ENCODE data around the gene SPRYD7.
"Not testable (repeated sequence)": the region's sequence is repeated elsewhere in the genome, so short reads cannot be mapped to it uniquely, and the experiment has no call there.

The SPRYD7 gene

GRCh38 chr13:49932066-49932465, 4.1 kb downstream of the SPRYD7 start:
- DNase-seq = no peak

- no peak for DNase-seq
Observed at GRCh38 chr13:49927755-49928154, 8.4 kb downstream of the SPRYD7 start.

GRCh38 chr13:49925881-49926418, 10.2 kb downstream of the SPRYD7 start:
- no peak for DNase-seq

- DNase-seq = no peak
Observed at GRCh38 chr13:49922301-49922700, 13.8 kb downstream of the SPRYD7 start.

GRCh38 chr13:49920969-49921368, 15.2 kb downstream of the SPRYD7 start:
- DNase-seq = not testable (repeated sequence)

GRCh38 chr13:49918106-49918505, 18.0 kb downstream of the SPRYD7 start:
- DNase-seq = not testable (repeated sequence)

GRCh38 chr13:49914947-49915346, 21.2 kb downstream of the SPRYD7 start:
- DNase-seq = no peak

- DNase-seq = no peak
Observed at GRCh38 chr13:49908637-49909036, 27.5 kb downstream of the SPRYD7 start.

- no peak for DNase-seq
Observed at GRCh38 chr13:49904729-49905456, 31.2 kb downstream of the SPRYD7 start.

- no peak for DNase-seq
Observed at GRCh38 chr13:49898792-49899191, 37.3 kb downstream of the SPRYD7 start.

GRCh38 chr13:49897713-49898112, 38.4 kb downstream of the SPRYD7 start:
- DNase-seq = no peak

- DNase-seq = no peak
Observed at GRCh38 chr13:49895826-49896225, 40.3 kb downstream of the SPRYD7 start.

- DNase-seq = no peak
Observed at GRCh38 chr13:49893591-49893990, 42.5 kb downstream of the SPRYD7 start.

- no peak for DNase-seq
Observed at GRCh38 chr13:49890376-49890775, 45.8 kb downstream of the SPRYD7 start.

- DNase-seq = no peak
Observed at GRCh38 chr13:49878682-49879081, 57.5 kb downstream of the SPRYD7 start.

- DNase-seq = no peak
Observed at GRCh38 chr13:49877629-49878218, 58.4 kb downstream of the SPRYD7 start.

- DNase-seq = no peak
Observed at GRCh38 chr13:49874430-49874829, 61.7 kb downstream of the SPRYD7 start.

- no peak for DNase-seq
Observed at GRCh38 chr13:49869519-49869918, 66.6 kb downstream of the SPRYD7 start.

- DNase-seq = no peak
Observed at GRCh38 chr13:49867834-49868233, 68.3 kb downstream of the SPRYD7 start.

GRCh38 chr13:49865218-49865617, 70.9 kb downstream of the SPRYD7 start:
- DNase-seq = no peak

GRCh38 chr13:49864509-49864908, 71.6 kb downstream of the SPRYD7 start:
- no peak for DNase-seq

Data from CD4-positive, alpha-beta T cell treated with Interleukin-6 for 4 hours (primary cell).